HG03175 (cell line): Measurements from ENCODE around the gene MT1F.

Experiments
- ATAC-seq: cut with Tn5 transposase; IDR thresholded peaks from one replicate; pipeline ENCODE4 v1.9.1; 2021; ENCODE audit warnings: mild to moderate bottlenecking, moderate library complexity; ENCODE audit not compliant: unreplicated experiment

Gene MT1F

DNA sequence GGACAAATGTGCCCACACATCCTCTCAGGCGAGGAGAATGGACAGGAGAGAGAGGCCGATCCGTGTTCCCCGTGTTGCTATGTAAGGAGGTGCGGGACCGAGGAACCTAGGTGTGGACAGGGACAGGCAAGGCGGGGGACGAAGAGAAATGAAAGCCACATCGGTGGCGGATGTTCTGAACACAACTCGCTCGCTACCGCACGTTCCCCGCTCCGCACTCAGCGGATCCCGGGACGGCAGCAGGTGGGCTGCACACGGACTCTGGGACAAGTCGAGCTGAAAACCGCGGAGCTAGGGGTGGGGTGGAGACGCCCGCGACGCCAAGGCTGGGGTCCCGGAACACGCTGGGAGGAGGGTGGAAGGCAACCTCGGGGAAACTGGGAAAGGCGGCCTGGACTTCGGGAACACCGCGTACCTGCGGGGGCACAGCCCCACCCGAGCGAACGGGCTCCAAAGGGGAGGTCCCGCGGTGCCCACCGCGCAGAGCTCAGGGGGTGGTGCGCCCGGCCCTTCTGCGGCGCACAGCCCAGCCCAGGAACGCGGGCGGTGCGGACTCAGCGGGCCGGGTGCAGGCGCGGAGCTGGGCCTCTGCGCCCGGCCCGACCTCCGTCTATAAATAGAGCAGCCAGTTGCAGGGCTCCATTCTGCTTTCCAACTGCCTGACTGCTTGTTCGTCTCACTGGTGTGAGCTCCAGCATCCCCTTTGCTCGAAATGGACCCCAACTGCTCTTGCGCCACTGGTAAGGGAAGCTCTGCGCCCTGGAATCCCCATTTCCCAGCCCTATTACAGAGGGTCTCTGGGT, 32.4 kb upstream of the MT1F start, which contains the start of gene MT1E:
Gene MT1E, plus strand, starts transcription at position 642 of the 803 bp plus-strand sequence. Its CDS starts 71 bp downstream, at position 713.
- peak; percentile 77 for ATAC-seq

DNA sequence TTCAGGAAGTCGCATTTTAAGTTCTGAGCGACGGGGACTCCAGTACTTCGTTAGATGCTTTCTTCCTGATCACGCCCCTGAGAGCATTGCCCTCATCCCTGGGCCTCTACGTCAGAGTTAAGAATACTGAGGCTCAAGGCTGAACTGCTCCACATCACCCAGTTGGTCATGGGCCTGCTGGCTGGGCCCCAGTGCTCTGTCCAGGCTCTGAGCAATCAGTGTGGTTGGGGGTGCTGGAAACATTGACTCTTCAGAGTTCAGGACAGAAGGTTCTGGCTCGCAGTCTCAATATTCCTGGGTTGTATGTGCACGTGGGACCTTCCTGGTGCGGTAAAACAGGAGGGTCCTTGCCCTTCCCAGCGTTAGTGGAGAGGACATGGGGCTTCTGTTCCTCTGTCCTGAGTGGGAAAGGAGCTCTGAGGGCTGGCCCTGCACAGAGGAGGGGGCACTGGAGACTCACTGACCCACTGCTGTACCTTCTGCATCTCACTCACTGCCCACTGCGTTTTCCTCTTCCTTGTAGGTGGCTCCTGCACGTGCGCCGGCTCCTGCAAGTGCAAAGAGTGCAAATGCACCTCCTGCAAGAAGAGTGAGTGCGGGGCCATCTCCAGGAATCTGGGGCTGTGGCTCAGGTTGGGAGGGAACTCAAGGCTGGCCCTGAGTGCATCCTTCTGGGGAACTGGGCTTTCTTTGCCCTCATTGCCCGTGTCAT, 31.7 kb upstream of the MT1F start:
- peak; percentile 9 for ATAC-seq

DNA sequence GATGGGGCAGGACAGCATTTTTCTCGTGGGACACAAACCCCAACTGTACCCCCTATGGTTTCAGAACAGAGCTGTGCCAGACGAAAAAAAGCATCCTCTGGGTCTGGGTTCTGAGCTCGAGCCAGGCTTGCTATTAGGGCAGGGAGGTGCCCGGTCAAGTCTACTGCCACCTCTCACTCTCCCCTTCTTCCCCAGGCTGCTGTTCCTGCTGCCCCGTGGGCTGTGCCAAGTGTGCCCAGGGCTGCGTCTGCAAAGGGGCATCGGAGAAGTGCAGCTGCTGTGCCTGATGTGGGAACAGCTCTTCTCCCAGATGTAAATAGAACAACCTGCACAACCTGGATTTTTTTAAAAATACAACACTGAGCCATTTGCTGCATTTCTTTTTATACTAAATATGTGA, 31.1 kb upstream of the MT1F start:
- ATAC-seq: no peak

DNA sequence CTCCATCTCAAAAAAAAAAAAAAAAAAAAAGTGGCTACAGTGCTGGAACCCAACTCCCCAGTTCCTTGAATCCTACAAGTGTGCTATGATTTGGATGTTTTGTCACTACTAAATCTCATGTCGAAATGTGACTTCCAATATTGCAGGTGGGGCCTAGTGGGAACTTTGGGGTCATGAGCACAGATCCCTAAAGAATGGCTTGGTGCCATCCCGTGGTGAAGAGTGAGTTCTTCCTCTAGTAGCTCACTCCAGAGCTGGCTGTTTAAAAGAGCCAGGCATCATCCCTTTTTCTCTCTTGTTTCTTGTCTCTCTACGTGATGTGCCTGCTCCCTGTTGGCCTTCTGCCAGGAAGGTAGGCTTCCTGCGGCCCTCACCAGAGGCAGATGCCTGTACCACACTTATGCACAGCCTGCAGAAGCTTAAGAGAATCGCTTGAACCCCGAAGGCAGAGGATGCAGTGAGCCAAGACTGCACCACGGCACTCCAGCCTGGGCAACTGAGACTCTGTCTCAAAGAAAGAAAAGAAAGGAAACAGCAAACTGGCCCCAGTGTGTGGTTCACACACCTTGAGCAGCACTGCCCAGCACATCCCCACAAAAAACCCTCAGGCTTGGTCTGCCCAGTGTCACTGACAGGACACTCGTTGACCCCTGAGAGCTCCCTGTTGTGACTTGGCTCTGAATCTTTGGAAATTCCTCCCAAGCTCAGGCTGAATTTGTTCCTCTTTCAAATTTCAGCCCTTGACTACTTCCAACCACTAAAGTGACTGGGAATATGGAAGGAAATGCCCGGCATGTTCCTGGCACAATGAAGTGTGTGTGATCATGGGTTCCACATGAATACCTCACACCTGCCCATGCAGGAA, 29.0 kb upstream of the MT1F start:
- ATAC-seq: no peak

DNA sequence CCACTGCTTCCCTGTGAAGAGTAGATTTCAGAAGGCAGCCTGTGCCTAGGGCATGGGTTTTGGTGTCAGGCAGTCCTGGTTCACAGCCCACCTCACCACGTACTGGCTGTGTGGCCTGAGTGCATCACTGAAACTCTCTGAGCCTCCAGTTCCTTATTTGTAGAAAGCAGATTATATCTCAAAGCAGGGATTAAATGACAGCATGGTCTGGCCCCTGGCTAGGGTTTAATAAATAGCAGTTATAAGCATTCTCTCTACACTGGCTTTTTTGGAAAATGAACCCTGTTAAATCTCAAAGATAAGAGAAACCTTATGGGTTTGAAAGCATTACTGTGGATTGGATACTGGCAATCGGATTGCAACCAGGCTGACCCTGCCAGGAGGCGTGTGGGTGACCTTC, 28.2 kb upstream of the MT1F start:
- ATAC-seq: no peak

DNA sequence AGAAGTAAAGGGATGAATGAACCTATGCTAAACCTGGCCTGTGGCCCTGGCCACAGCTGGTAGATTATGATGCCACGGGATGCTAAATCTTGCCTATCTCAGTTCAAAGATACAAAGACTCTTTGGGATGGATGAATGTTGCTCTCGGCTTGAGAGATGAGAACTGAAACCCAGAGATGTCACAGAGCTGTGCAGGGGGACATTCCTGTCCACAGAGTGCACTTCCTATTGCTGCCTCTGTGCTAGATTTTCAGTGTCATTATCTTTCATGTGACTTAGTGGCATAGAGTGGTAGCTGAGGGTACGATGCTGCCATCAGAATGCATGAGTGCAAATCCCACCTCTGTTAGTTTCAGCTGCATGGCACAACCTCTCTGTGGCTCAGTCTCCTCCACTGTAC, 27.6 kb upstream of the MT1F start:
- peak; percentile 68 for ATAC-seq

DNA sequence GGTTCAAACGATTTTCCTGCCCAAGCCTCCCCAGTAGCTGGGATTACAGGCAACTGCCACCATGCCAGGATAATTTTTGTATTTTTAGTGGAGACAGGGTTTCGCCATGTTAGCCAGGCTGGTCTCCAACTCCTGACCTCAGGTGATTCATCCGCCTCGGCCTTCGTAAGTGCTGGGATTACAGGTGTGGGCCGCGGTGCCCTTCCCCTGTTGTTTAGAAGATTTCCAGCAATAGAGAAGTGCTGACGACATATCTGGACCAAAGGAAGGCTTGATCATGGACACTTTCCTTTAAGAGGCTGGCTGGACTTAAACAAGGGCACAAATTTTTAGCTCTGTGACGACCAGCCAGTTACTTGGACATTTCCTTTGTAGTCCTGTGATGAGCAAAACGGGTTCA, 26.6 kb upstream of the MT1F start:
- ATAC-seq: no peak

DNA sequence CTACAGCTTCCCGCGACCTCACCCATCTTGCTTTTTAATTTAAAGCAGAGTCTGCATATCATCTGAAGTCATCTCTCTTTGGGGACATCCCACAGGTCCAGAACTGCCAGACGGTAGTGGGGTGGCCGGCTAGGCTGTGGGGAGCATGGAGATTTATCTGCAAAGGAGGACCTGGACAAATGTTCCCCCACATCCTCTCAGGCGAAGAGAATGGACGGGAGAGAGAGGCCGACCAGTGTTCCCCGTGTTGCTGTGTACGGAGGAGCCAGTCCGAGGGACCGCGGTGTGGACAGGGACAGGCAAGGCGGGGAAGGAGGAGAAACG, 26.0 kb upstream of the MT1F start:
- no peak for ATAC-seq

DNA sequence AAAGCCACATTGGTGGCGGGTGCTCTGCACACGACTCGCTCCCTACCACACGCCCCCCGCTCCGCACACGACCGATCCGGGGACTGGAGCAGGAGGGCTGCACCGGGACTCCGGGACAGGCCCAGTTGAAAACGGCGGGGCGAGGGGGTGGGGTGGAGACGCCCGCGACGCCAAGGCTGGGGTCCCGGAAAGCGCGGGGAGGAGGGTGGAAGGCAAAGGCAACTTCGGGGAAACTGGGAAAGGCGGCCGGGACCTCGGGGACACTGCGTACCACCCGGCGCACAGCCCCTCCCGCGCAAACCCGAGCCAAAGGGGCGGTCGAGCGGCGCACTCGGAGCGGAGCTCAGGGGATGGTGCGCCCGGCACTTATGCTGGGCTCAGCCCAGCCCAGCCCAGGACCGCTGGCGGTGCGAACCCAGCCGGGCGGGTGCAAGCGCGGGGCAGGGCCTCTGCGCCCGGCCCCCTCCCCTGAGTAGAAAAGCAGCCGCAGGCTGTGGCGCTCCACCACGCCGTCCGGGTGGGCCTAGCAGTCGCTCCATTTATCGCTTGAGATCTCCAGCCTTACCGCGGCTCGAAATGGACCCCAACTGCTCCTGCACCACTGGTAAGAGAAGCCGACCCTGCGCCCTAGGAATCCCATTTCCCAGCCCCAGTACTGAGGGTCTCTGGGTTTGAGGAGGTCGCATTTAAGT, 25.5 kb upstream of the MT1F start, which contains the start of gene MT1M:
Gene MT1M, plus strand, starts transcription at position 504 of the 692 bp plus-strand sequence. Its CDS starts 73 bp downstream, at position 577.
- no peak for ATAC-seq

DNA sequence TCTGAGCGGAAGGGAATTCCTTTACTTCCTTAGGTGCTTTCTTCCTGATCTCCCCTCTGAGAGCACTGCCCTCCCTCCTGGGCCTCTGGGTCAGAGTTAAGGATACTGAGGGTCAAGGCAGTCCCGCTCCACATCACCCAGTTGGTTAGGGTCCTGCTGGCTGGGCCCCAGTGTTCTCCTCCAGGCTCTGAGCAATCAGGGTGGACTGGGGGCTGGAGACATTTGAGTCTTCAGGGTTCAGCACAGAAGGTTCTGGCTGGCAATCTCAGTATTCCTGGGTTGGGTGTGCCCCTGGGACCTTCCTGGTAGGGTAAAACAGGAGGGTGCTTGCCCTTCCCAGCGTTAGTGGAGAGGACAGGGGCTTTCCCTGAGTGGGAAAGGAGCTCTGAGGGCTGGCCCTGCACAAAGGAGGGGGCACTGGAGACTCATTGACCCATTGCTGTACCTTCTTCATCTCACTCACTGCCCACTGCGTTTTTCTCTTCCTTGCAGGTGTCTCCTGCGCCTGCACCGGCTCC, 24.9 kb upstream of the MT1F start:
- ATAC-seq: no peak

DNA sequence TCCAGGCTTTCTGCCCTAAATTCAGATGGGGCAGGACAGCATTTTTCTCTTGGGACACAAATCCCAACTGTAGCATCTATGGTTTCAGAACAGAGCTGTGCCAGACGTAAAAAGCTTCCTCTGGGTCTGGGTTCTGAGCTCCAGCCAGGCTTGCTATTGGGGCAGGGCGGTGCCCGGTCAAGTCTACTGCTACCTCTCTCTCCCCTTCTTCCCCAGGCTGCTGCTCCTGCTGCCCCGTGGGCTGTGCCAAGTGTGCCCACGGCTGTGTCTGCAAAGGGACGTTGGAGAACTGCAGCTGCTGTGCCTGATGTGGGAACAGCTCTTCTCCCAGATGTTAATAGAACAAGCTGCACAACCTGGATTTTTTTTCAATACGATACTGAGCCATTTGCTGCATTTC, 24.2 kb upstream of the MT1F start:
- ATAC-seq: no peak

DNA sequence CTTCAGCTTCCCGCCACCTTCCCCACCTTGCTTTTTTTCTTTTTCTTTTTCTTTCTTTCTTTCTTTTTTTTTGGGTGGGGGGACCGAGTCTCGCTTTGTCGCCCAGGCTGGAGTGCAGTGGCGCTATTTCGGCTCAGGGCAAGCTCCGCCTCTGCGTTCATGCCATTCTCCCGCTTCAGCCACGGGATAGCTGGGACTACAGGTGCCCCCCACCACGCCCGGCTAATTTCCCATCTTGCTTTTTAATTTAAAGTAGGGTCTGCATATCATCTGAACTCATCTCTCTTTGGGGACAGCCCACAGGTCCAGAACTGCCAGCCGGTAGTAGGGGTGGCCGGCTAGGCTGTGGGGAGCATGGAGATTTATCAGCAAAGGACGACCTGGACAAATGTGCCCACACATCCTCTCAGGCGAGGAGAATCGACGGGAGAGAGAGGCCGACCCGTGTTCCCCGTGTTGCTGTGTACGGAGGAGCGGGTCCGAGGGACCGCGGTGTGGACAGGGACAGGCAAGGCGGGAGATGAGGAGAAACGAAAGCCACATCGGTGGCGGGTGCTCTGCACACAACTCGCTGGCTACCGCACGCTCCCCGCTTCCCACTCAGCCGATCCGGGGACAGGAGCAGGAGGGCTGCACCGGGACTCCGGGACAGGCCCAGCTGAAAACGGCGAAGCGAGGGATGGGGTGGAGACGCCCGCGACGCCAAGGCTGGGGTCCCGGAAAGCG, 22.9 kb upstream of the MT1F start:
- no peak for ATAC-seq

DNA sequence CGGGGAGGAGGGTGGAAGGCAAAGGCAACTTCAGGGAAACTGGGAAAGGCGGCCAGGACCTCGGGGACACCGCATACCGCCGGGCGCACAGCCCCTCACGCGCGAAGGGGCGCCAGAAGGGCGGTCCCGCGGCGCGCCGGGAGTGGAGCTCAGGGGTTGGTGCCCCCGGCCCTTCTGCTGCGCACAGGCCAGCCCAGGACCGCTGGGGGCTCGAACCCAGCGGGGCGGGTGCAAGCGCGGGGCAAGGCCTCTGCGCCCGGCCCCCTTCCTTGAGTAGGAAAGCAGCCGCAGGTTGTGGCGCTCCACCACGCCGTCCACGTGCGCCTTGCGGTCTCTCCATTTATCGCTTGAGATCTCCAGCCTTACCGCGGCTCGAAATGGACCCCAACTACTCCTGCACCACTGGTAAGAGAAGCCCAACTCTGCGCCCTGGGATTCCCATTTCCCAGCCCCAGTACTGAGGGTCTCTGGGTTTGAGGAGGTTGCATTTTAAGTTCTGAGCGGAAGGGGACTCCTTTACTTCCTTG, 22.3 kb upstream of the MT1F start:
- no peak for ATAC-seq

DNA sequence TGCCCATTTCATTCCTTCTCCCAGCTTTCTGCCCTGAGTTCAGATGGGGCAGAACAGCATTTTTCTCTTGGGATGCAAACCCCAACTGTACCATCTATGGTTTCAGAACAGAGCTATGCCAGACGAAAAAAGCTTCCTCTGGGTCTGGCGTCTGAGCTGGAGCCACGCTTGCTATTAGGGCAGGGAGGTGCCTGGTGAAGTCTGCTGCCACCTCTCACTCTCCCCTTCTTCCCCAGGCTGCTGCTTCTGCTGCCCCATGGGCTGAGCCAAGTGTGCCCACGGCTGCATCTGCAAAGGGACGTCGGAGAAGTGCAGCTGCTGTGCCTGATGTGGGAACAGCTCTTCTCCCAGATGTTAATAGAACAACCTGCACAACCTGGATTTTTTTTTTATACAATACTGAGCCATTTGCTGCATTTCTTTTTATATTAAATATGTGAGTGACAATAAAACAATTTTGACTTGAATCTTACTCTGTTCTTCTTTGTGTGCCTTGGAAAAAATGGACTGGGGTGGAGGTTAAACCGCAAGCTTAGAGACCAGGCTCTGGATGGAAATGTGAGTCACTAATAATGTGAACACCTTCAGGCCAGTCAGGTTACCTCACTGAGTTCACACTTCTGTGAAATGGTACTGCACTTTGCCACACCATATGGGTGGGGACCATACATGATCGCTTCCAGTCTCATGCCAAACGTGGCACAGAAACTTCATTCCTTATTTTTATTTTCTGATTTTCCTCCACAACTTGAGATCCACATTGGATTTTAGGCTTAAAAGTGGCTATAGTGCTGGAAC, 20.9 kb upstream of the MT1F start:
- ATAC-seq: no peak

DNA sequence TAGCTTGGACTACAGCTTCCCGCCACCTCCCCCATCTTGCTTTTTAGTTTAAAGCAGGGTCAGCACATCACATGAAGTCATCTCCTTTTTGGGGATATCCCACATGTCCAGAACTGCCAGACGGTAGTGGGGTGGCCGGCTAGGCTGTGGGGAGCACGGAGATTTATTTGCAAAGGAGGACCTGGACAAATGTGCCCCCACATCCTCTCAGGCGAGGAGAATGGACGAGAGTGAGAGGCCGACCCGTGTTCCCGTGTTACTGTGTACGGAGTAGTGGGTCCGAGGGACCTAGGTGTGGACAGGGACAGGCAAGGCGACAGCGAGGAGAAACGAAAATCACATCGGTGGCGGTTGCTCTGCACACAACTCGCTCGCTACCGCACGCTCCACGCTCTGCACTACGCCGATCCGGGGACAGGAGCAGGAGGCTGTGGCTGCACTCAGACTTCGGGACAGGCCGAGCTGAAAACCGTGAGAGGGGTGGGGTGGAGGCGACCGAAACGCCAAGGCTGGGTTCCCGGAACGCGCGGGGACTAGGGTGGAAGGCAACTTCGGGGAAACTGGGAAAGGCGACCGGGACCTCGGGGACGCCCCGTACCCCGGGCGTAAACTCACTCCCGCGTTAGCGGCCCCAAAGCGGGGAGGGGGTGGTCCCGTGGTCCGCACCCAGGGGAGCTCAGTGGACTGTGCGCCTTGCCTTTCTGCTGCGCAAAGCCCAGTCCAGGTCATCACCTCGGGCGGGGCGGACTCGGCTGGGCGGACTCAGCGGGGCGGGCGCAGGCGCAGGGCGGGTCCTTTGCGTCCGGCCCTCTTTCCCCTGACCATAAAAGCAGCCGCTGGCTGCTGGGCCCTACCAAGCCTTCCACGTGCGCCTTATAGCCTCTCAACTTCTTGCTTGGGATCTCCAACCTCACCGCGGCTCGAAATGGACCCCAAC, 19.7 kb upstream of the MT1F start, which contains the start of gene MT1A:
Gene MT1A, plus strand, starts transcription at position 853 of the 937 bp plus-strand sequence. Its CDS starts 73 bp downstream, at position 926.
- ATAC-seq: no peak

DNA sequence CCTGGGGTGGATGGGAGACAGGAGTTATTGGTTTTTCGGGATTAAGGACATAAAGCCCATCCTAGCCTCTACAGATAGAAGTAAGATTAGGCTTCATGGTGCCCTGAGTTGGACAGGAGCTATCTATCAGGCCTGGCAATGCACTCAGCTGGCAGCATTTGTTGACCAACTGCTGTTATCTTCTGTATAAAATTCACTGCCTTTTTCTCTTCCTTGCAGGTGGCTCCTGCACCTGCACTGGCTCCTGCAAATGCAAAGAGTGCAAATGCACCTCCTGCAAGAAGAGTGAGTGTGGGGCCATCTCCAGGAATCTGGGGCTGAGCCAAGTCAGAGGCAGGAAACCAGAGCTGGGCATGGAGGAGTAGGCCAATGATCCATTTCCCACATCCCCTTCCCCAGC, 18.7 kb upstream of the MT1F start:
- ATAC-seq: no peak

DNA sequence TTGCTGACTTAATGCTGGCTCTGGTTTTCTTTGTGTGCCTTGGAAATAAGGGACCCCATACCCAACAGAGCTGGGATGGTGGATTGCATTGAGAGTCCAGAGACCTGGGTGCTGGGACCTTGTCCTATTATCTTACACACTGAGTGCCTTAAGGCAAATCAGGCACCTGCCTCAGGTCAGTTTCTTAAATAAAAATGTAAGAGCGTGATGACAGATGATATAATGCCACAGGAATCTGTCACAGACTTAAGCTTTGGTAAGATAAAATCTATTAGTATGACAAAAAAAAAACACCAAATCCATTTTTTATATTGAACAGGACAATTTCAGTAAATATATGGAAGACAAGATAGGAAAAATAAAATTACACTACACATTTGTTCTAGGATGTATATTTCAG, 17.7 kb upstream of the MT1F start:
- ATAC-seq: no peak

DNA sequence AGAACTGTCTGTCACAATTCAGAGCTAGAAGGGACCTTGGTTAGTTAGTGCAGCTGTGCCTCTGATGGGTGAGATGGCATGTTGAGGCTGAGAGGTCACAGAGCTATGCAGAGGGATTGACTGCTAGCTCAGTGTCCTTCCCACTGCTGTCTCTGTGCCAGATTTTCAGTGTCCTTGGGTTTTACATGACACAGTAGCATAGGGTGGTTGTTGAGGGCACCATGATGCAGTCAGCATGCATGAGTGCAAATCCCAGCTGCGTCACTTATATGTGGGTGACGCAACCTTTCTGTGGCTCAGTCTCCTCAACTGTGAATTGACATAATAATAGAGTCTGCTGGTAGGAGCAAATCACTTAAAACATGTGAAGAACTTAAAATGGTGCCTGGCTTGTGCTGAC, 16.6 kb upstream of the MT1F start:
- ATAC-seq: no peak
